Hippocampal formation (tissue), 2 donors: ENCODE results near the gene FAM193A.
"Not testable (repeated sequence)": the region's sequence is repeated elsewhere in the genome, so short reads cannot be mapped to it uniquely, and the experiment has no call there.

Experiments used
- DNase-seq, 2 donors: peaks; one replicate each; lab custom pipeline; 2025; lab: John Stamatoyannopoulos, UW

Gene FAM193A

DNA sequence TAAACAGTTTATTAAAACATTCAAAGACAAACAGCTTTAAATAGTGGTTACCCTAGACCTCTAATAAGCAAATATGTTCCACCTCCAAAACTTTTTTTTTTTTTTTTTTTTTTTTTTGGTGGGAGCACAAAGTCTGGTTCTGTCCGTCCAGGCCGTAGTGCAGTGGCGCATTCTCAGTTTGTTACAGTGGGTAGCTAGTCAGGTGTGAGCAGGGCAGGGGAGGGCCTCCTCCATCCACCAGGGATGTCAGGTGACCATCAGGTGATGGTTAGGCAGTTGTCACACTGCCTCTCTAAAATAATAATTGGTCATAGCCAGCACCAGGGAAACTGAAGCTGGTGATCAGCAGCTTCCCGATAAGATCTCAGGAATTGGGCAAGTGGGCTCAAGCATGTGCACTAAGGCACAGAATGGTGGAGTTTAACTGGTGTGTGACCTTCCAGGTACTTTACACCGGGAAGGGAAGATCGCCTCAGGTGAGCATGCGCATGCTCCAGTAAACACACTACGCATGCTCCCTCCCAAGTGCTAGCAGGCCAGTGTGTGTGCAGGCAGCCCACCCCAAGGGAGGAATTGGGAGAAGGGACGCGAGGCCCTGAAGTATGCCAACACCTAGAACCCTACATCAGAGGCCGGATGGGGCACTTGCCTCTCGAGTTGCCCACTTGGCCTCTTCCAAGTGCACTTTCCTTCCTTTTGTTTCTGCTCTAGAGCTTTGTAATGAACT is 192.5 kb downstream of the FAM193A start:
- no peak for DNase-seq

GRCh38 chr4:2729533-2729875 is 193.1 kb downstream of the FAM193A start:
- DNase-seq = no peak

DNA sequence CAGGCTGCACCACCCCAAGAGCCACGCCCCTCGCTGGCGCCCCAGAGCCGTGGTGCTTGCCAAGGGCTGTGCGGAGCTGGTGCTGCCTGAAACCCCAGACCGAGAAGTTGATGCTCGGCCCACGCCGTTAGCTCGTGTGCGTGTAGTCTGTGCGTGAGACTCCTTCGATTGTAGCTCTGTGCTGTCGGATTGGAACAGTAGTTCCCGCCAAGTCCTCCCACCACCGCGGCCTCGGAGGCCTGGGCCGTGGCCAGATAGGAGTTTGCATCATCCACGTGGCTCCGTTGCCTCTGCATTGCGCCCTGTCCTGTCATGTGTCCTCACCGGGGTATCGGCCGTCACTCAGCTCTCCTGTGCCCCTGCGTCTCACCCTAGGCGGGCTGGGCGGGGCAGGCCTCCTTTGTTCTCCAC is 195.5 kb downstream of the FAM193A start:
- DNase-seq = no peak

- DNase-seq = no peak
These were observed 196.1 kb downstream of the FAM193A start for GRCh38 chr4:2732526-2732925.

GRCh38 chr4:2733001-2733843 is 196.8 kb downstream of the FAM193A start:
- no peak for DNase-seq

GRCh38 chr4:2733844-2734574 is 197.6 kb downstream of the FAM193A start:
- no peak for DNase-seq

- no peak for DNase-seq
These were observed 198.2 kb downstream of the FAM193A start for GRCh38 chr4:2734612-2735011.

DNA sequence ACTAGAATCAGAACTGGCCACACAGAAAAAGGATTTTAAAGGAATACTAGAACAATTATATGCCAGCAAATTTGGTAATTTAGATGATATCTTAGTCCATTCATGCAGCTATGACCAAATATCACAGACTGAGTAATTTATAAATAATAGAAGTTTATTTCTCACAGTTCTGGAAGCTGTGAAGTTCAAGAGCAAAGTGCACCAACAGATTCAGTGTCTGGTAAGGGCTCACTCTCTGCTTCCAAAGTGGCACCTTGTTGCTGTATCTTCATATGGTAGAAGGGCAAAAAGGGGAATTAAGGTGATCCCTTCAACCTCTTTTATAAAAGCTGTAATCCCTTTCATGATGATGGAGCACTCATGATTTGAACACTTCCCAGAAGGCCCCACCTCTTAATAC is 199.4 kb downstream of the FAM193A start:
- DNase-seq = no peak

DNA sequence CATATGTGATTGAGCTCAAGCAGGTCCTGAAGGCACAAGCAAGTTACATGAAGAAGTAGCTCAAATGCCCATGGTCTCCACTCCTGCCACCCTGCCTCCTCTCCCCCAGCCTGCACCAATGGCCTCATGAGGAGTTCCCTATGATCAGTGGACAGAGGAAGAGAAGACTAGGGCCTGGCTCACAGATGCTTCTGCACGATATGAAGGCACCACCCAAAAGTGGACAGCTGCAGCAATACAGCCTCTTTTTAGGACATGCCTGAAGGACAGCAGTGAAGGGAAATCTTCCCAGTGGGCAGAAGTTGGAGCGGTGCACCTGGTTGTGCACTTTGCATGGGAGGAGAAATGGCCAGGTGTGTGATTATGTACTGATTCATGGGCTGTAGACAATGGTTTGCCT is 201.8 kb downstream of the FAM193A start:
- DNase-seq = not testable (repeated sequence)

DNA sequence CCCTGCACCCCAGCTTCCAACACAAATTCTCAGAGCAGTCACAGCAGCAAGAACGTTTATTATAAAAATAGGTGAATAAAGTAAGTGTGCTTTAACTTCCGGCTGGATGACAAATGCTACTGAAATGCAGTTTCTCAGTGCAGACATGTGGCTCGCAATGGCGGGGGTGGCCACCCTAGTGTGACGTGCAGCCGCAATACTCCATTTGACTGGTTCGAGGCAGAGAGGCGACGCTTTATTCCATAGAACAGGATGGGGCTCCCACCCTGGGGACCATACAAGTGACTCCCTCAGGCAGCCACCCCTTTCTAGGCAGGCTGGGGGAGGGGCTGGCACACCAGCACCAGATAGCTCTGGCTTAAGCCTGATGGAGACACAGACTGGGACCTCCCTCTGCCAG is 205.2 kb downstream of the FAM193A start:
- no peak for DNase-seq

GRCh38 chr4:2742081-2742822 is 205.8 kb downstream of the FAM193A start:
- no peak for DNase-seq

DNA sequence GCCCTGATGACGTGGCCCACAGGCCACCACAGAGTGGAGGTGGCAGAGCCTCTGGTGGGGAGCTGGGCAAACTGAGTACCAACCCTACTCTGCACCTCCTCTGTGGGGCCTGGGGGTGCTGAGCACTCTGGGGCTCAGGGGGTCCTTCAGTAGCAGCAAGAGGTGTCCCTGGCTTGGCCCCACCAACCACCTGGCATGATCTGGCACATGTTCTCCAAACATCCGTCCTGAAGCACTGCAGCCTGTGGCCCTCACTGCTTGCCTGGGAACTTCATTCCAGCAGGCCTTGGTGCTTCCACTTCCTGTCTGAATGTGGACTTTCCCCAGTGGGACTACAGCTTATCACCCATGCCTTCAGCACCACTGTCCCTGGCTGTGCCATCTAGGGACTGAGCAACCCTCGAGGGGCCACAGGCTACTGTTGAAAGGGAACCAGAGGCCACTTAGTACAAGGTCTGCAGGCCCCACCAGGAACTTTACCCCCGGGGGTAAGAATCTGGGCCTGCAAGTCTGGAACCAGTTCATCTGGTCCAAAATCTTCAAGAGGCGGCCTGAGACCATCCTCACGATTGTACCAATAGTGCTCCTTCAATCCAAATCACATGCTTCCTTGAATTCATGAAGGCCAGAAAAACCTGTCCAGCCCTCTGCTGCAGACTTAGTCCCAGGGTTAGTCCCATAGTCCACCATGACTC is 206.5 kb downstream of the FAM193A start:
- no peak for DNase-seq

GRCh38 chr4:2743518-2744445 is 207.3 kb downstream of the FAM193A start:
- no peak for DNase-seq

DNA sequence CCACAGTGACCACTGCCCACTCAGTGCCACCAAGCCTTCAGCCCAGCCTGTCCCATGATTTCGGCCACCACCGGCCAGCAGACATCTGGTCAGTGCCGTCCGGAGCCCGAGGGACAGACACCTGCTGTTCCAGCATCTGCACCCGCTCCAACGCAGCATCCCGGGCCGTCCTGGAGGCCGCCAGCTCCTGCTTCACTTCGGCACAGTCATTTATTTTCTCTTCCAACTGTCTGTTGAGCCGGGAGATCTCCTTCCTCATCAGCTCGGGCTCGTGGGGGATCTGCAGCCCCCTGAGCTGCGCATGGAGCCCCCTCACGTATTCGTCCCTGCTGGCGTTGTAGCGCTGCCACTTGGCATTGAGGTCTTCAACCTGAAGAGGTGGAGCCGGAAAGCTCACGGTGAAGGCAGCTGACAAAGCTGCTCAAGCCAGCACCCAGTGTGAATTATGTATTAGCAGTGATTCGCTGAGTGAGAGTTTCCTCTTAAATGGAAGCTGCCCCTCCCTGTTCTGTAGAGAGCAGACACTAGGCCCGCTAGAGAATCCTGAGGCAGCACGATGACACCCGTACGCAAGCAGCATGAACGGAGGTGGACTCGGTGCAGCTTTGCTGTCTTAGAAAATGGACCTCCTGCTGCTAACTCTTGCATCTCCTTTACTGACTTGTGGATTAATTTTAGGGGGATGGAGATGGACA is 208.3 kb downstream of the FAM193A start:
- DNase-seq = no peak

DNA sequence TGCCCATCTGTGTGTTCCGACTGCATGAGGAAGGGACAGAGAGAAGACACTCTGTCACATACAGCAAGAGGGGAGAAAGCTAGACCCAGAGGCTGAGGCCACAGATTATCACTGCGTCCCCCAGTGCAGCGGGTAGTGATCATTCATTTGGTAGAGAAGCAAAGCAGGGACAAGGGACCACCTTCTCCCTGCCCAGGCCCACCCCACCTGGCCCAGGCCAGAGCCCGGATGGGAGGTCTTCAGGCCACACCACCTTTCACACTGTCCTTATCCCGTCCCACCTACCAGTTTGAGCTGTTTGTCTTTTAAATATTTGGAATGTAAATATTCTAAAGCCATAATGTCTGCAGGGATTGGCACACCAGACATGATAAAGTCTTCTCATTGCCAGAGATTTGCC is 209.1 kb downstream of the FAM193A start:
- DNase-seq = no peak

DNA sequence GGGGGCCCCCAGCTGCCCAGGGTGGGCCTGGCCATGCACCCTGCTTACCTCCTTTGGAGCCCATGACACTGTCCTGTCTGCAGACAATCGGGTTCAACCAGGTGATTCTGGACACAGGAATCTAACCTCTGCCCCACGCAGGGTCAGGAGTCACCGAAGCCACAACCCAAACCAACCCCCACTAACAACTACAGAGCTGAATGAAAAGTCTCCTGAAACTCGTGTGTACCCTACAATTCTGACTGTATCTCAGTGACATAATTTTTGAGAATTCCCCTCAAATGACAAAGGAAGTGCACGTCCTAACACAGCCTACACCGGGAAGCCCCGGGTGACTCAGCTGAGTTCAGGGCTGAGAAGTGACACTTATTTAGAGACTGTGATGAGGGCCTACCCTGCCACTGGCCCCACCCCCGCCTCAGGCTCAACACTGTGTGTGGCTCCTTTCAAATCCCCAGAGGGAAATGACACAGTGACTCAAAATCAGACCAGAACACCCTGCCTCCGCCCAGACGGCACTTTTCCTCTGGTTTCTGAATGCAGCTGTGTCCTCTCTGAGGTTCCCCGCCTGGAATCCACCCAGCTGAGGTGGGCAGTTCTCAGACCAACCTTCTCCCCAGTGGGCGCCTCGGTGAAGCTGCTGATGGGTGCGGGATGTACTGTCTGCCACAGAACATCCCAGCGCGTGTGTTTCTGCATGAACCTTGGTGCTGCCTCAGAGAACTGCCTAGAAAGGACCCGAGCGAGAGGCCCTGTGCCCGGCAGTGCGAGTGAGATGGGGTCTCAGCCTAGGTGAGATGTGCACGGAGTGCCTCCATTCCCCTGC is 209.7 kb downstream of the FAM193A start:
- no peak for DNase-seq

- no peak for DNase-seq
These were observed 210.6 kb downstream of the FAM193A start for GRCh38 chr4:2746891-2747695.
